Activated T-cell treated with anti-CD3 and anti-CD28 coated beads, Interleukin-2, amount 50 U/mL, for 72 hours (primary cell): ENCODE results near the gene CDK5. TPM values are rescaled to one million over a fixed set of nuclear protein-coding genes. Genes with fewer than 3 reads are reported as not detected.
"Not testable (repeated sequence)": the region's sequence is repeated elsewhere in the genome, so short reads cannot be mapped to it uniquely, and the experiment has no call there.

Experiments
- ATAC-seq, 2 donors: fragments of 150-1000 bp; cut with Tn5 transposase; replicated peaks in 1 of 2; 2 replicates each; pipeline ENCODE4 v1.10.0; 2021; ENCODE audit warnings: moderate library complexity in 2 of 2, mild to moderate bottlenecking in 1 of 2
- DNase-seq, 2 donors: peaks; one replicate each; pipeline ENCODE4 v3.0.0; 2021 to 2022; ENCODE audit warnings: mixed read lengths in 1 of 2
- H3K27ac Mint-ChIP-seq: one replicate; pipeline ENCODE4 v1.8.0; 2022; ENCODE audit warnings: mild to moderate bottlenecking, moderate library complexity, mixed read lengths
- H3K27me3 Mint-ChIP-seq: one replicate; pipeline ENCODE4 v1.8.0; 2022; ENCODE audit warnings: low read depth, mixed read lengths
- H3K36me3 Mint-ChIP-seq, 2 donors: one replicate each; pipeline ENCODE4 v1.8.0; 2022; ENCODE audit warnings: mixed read lengths in 2 of 2, mild to moderate bottlenecking in 1 of 2; ENCODE audit not compliant: insufficient read depth in 2 of 2
- H3K4me1 Mint-ChIP-seq: one replicate; pipeline ENCODE4 v1.8.0; 2022; ENCODE audit warnings: low read depth, mixed read lengths
- H3K4me3 Mint-ChIP-seq, 2 donors: one replicate each; pipeline ENCODE4 v1.8.0; 2022; ENCODE audit warnings: mild to moderate bottlenecking in 2 of 2, mixed read lengths in 2 of 2, moderate library complexity in 2 of 2
- H3K9me3 Mint-ChIP-seq, 2 donors: one replicate each; pipeline ENCODE4 v1.8.0; 2022; ENCODE audit warnings: mixed read lengths in 2 of 2
- total RNA-seq, 2 donors: library from RNA; stranded (reverse); gene quantifications; one replicate each; pipeline ENCODE4 v1.2.3, GENCODE V29; 2022

The CDK5 gene
- total RNA-seq, 2 donors from 2014 or later: 9.4 to 11.6 TPM

- not testable (repeated sequence) for ATAC-seq, H3K9me3 Mint-ChIP-seq, H3K36me3 Mint-ChIP-seq, H3K27ac Mint-ChIP-seq, H3K27me3 Mint-ChIP-seq, DNase-seq
- Mint-ChIP-seq H3K4me3 (peak overlapping the region; percentile 98 to 100), H3K4me1 (peaks cover 25% of the 10 kb centered on the region)
Measured at GRCh38 chr7:151026771-151027727, 30.6 kb downstream of the CDK5 start.

GRCh38 chr7:151025924-151026671 is 31.6 kb downstream of the CDK5 start:
- Mint-ChIP-seq H3K9me3 (no peaks in the 10 kb centered on the region), H3K4me1 (peaks cover 25% of the 10 kb centered on the region), H3K27ac (no peak overlapping the region), H3K36me3 (peaks cover 0 to 2% of the 10 kb centered on the region in 2 donors), H3K4me3 (no peak overlapping the region), H3K27me3 (peaks cover under 1% of the 10 kb centered on the region)
- ATAC-seq: no peak
- DNase-seq: no peak

DNA sequence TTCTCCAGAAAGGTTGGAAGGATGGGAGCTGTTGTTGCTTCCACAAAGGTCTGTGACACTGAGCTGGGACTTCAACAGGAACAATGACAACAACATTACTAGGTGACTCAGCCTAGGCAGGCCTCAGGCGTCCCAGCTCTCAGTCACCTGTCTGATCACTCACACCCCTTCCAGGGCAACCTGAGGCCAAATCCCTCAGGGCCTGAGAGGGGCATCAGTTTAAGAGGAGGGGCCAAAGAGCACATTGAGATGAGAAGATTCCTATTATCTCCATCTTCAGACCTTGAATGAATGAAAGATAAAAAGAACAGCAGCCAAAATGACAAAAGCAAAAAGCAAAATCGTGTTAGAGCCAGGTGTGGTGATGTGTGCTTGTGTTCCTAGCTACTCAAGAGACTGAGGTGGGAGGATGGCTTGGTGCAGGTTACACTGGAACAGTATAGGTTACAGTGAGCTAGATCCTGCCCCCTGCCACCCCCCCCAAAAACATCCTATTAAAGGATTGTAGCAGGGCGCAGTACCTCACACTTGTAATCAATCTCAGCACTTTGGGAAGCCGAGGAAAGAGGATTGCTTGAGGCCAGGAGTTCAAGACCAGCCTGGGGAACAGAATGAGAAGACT is 33.2 kb downstream of the CDK5 start, which contains the start of gene ATG9B:
Gene ATG9B (minus strand): TSS at position 60 of the 622 bp plus-strand sequence. CDS start 71 bp downstream, outside the sequence.
- no peak within 1 kb of the TSS for H3K4me3 Mint-ChIP-seq
- peaks cover 22% of the 10 kb centered on the region for H3K4me1 Mint-ChIP-seq
- no peak for ATAC-seq
- no peaks in the 10 kb centered on the region for H3K9me3 Mint-ChIP-seq
- peak within 1 kb of the TSS; percentile 66 for H3K27ac Mint-ChIP-seq
- DNase-seq: no peak
- H3K27me3 Mint-ChIP-seq: peaks cover 14% of the 10 kb centered on the region
- H3K36me3 Mint-ChIP-seq: peaks cover 0 to 3% of the 10 kb centered on the region in 2 donors

- ATAC-seq (no peak), DNase-seq (no peak)
- Mint-ChIP-seq H3K27me3 (peaks cover 23% of the 10 kb centered on the region), H3K4me1 (peaks cover 19% of the 10 kb centered on the region), H3K36me3 (peaks cover 0 to 3% of the 10 kb centered on the region in 2 donors), H3K4me3 (no peak overlapping the region), H3K27ac (no peak overlapping the region), H3K9me3 (no peaks in the 10 kb centered on the region)
Measured at GRCh38 chr7:151023232-151023631, 34.5 kb downstream of the CDK5 start.

DNA sequence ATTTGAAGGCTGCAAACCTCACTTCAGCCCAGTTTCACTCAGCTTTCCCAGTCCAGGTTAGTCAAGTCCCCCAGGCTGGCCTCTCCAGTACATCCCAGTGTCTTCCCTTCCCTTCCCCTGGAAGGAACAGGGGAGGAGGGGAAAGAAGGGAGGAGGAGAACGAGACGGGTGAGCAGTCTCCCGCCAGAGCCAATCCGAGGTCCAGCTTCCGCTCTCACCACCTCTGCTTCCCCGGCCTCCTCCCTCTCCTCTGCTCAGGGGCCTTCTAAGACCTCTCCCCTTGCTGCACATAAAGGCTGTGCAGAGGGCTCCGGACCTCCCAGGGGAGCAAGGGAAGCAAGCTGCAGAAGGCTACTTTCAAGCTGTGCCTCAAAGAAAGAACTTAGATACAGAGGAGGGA is 37.5 kb downstream of the CDK5 start:
- Mint-ChIP-seq H3K4me3 (peak overlapping the region in 1 of 2 donors; percentile 47), H3K36me3 (peaks cover 0 to 3% of the 10 kb centered on the region in 2 donors), H3K27me3 (peaks cover 30% of the 10 kb centered on the region), H3K9me3 (no peaks in the 10 kb centered on the region), H3K27ac (no peak overlapping the region), H3K4me1 (peaks cover 38% of the 10 kb centered on the region)
- DNase-seq (no peak), ATAC-seq (no peak)

DNA sequence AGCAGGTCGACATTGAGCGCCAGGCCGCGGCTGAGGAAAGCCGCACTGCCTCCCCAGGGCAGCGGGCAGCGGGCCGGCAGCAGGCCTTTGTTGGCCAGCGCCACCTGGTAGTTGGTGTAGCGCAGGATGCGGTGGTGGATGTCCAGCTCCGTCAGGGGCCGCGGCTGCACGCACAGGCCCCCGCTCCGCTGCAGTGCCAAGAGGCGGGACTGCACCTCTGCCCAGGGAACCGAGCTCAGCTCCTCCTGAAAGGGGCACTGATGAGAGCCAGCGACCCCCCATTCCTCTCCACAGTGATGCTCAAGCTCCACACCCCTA is 38.6 kb downstream of the CDK5 start:
- peaks cover 2 to 3% of the 10 kb centered on the region in 2 donors for H3K36me3 Mint-ChIP-seq
- DNase-seq (no peak), ATAC-seq (no peak)
- no peaks in the 10 kb centered on the region for H3K9me3 Mint-ChIP-seq
- peaks cover 30% of the 10 kb centered on the region for H3K27me3 Mint-ChIP-seq
- peaks cover 49% of the 10 kb centered on the region for H3K4me1 Mint-ChIP-seq
- H3K27ac Mint-ChIP-seq: no peak overlapping the region
- H3K4me3 Mint-ChIP-seq: peak overlapping the region; percentile 72 to 77

DNA sequence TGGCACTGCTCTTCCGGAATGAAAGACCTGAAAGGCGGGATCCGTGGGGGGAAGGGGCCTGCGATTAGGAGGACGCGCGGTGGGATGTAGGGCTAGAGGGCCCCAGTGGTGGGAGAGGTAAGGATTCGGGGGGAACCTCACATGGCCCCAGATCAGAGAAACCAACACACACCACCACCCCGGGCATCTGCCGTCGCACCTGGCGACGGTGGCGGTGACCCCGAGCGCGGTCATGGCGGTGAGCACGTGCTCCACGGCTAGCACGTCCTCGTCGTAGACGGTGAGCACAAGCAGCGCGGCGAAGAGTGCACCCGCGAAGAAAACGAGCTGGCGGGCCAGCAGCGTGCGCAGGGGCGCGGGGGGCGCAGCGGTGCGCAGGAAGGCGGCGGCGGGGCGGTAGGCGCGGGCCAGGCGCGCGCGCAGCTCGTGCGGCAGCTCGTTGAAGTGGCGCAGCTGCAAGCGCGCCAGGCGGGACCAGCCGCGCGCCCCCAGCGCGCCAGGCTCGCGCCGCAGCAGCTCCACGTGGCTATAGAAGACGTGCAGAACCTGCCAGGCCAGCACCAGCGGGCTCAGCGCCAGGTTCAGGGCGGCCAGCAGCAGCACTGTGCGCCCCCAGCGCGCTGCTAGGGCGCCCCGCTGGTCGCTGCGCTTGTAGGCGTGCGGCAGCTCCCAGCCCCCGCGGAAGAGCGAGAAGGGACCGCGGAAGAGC is 39.1 kb downstream of the CDK5 start:
- DNase-seq: peak; percentile 35 to 40
- H3K36me3 Mint-ChIP-seq: peaks cover 2 to 3% of the 10 kb centered on the region in 2 donors
- H3K9me3 Mint-ChIP-seq: no peaks in the 10 kb centered on the region
- peak overlapping the region; percentile 72 to 93 for H3K4me3 Mint-ChIP-seq
- peaks cover 30% of the 10 kb centered on the region for H3K27me3 Mint-ChIP-seq
- ATAC-seq: peak; percentile 41 to 42
- H3K4me1 Mint-ChIP-seq: peaks cover 51% of the 10 kb centered on the region
- no peak overlapping the region for H3K27ac Mint-ChIP-seq

GRCh38 chr7:151017953-151018420 is 39.7 kb downstream of the CDK5 start:
- peak overlapping the region; percentile 72 to 93 for H3K4me3 Mint-ChIP-seq

GRCh38 chr7:151017370-151017952 is 40.2 kb downstream of the CDK5 start:
- no peak for DNase-seq

More at GRCh38 chr7:151017953-151018420, 39.7 kb downstream of the CDK5 start:
- H3K36me3 Mint-ChIP-seq: peaks cover 2 to 3% of the 10 kb centered on the region in 2 donors
- no peaks in the 10 kb centered on the region for H3K9me3 Mint-ChIP-seq
- ATAC-seq (peak; percentile 72 to 73), DNase-seq (peak; percentile 87 to 91)
- no peak overlapping the region for H3K27ac Mint-ChIP-seq
- H3K4me1 Mint-ChIP-seq: peaks cover 53% of the 10 kb centered on the region
- H3K27me3 Mint-ChIP-seq: peaks cover 30% of the 10 kb centered on the region

GRCh38 chr7:151016942-151017341 is 40.8 kb downstream of the CDK5 start:
- Mint-ChIP-seq H3K27me3 (peaks cover 30% of the 10 kb centered on the region), H3K4me3 (peak overlapping the region; percentile 72 to 93), H3K4me1 (peaks cover 63% of the 10 kb centered on the region), H3K9me3 (no peaks in the 10 kb centered on the region), H3K36me3 (peaks cover 2 to 3% of the 10 kb centered on the region in 2 donors), H3K27ac (no peak overlapping the region)
- ATAC-seq (no peak), DNase-seq (no peak)

More at GRCh38 chr7:151017370-151017952, 40.2 kb downstream of the CDK5 start:
- peak overlapping the region; percentile 72 to 93 for H3K4me3 Mint-ChIP-seq
- H3K27ac Mint-ChIP-seq: no peak overlapping the region
- H3K9me3 Mint-ChIP-seq: no peaks in the 10 kb centered on the region
- ATAC-seq: no peak
- peaks cover 58% of the 10 kb centered on the region for H3K4me1 Mint-ChIP-seq
- peaks cover 30% of the 10 kb centered on the region for H3K27me3 Mint-ChIP-seq
- peaks cover 2 to 3% of the 10 kb centered on the region in 2 donors for H3K36me3 Mint-ChIP-seq

DNA sequence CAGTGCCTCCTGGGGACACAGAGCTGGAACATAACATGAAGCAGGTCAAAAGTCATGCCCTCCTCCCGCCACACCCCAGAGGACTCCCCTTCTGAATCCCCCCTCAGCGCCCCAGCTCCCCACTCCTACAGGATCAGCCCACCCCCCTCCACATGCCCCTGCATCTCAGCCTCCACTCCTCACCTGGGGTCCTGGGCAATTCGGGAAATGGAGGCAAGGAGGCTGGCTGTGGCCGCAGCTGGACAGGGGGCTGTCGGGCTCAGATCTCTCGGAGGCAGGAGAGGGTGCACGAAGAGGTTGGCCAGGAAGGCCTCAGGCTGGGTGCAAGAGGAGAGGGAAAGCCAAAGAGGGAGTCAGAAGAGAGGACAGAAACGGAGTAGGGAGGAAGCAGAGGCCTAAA is 41.2 kb downstream of the CDK5 start:
- Mint-ChIP-seq H3K9me3 (no peaks in the 10 kb centered on the region), H3K4me3 (peak overlapping the region in 1 of 2 donors; percentile 53), H3K27ac (no peak overlapping the region), H3K4me1 (peaks cover 68% of the 10 kb centered on the region), H3K27me3 (peaks cover 30% of the 10 kb centered on the region), H3K36me3 (peaks cover 2 to 3% of the 10 kb centered on the region in 2 donors)
- no peak for DNase-seq
- ATAC-seq: no peak

GRCh38 chr7:151015967-151016366 is 41.7 kb downstream of the CDK5 start:
- H3K4me1 Mint-ChIP-seq: peaks cover 73% of the 10 kb centered on the region
- no peak for DNase-seq
- H3K4me3 Mint-ChIP-seq: no peak overlapping the region
- H3K27me3 Mint-ChIP-seq: peaks cover 28% of the 10 kb centered on the region
- no peak for ATAC-seq
- H3K9me3 Mint-ChIP-seq: no peaks in the 10 kb centered on the region
- H3K36me3 Mint-ChIP-seq: peaks cover 2 to 3% of the 10 kb centered on the region in 2 donors
- H3K27ac Mint-ChIP-seq: no peak overlapping the region
